HCT116 (cell line): ENCODE data around the gene SLC12A7. TPM values are rescaled to one million over a fixed set of nuclear protein-coding genes. Genes with fewer than 3 reads are reported as not detected.

Experiments
- ATAC-seq: fragments of 200-7000 bp; cut with Tn5 transposase; 2 replicates; pipeline ENCODE4 v1.9.1; 2020; ENCODE audit warnings: mild to moderate bottlenecking, moderate library complexity
- BruUV-seq: library from RNA; stranded (reverse); fragments of 400-500 nt; replicated peaks from 2 replicates; lab custom pipeline; 2021; lab: Mats Ljungman, UMichigan
- CTCF ChIA-PET: fragments of 300-600 bp; sonication (Branson Sonifier 250); formaldehyde crosslinking; loops from one replicate; lab custom pipeline; 2021; ENCODE audit warnings: antibody characterized with exemption; lab: Charles Lee
- POLR2A ChIA-PET: fragments of 300-600, 350-600 bp; sonication (Branson Sonifier 250); formaldehyde crosslinking; loops from one replicate; lab custom pipeline; 2021; ENCODE audit warnings: antibody characterized with exemption; lab: Charles Lee
- RAD21 ChIA-PET, 2 experiments: fragments of 300-600 bp; sonication (Branson Sonifier 250); formaldehyde crosslinking; loops; one replicate each; lab custom pipeline; 2023; ENCODE audit warnings: low total read pairs in 2 of 2; ENCODE audit not compliant: uncharacterized antibody in 2 of 2, unreplicated experiment in 2 of 2, low non-redundant PET in 1 of 2; lab: Charles Lee
- DNase-seq: peaks from one replicate; pipeline ENCODE4 v3.0.0-alpha.2; 2010; ENCODE audit warnings: low read depth, low spot score
- H2AFZ ChIP-seq: fragments of 200-600 bp; shearing (Covaris generic), sonication (generic); 2 replicates; pipeline ENCODE4 v1.6.1; 2017; ENCODE audit warnings: low read depth, mixed run types, mixed read lengths, antibody characterized with exemption, low read length; ENCODE audit not compliant: poor library complexity, severe bottlenecking
- H3K27ac ChIP-seq: 2 replicates; pipeline ENCODE4 v1.5.1; 2012; ENCODE audit warnings: low read depth, low read length
- H3K27me3 ChIP-seq: fragments of 200-600 bp; sonication (generic); 2 replicates; pipeline ENCODE4 v1.6.1; 2016; ENCODE audit warnings: mixed run types, low read length, mixed read lengths; ENCODE audit not compliant: insufficient read depth
- H3K36me3 ChIP-seq, 2 experiments: fragments of 200-500 bp in 1 of 2; fragments of 200-600 bp in 1 of 2; sonication (Bioruptor generic) in 1 of 2; sonication (generic) in 1 of 2; 2 replicates each; pipeline versions ENCODE4 v1.5.1 to v1.6.1; 2014 to 2016; ENCODE audit warnings: low read length in 2 of 2, inconsistent platforms in 1 of 2, mixed read lengths in 1 of 2, mixed run types in 1 of 2; ENCODE audit not compliant: insufficient read depth in 2 of 2, control insufficient read depth in 1 of 2
- H3K4me1 ChIP-seq, 2 experiments: fragments of 200-600 bp in 1 of 2; sonication (generic) in 1 of 2; 2 replicates each; pipeline versions ENCODE4 v1.5.1 to v1.6.1; 2012 to 2017; ENCODE audit warnings: low read length in 2 of 2, inconsistent platforms in 1 of 2, mild to moderate bottlenecking in 1 of 2, mixed read lengths in 1 of 2, mixed run types in 1 of 2, moderate library complexity in 1 of 2; ENCODE audit not compliant: insufficient read depth in 2 of 2, control insufficient read depth in 1 of 2
- H3K4me2 ChIP-seq: fragments of 200-600 bp; sonication (generic); 2 replicates; pipeline ENCODE4 v1.6.1; 2017; ENCODE audit warnings: mixed run types, low read length, mixed read lengths
- H3K4me3 ChIP-seq, 2 experiments: fragments of 200-600 bp in 1 of 2; sonication (generic) in 1 of 2; replicated peaks in 1 of 2; 2 replicates each; pipeline ENCODE4 v1.5.1; 2011 to 2016; ENCODE audit warnings: low read length in 2 of 2, control low read depth in 1 of 2, low read depth in 1 of 2, mild to moderate bottlenecking in 1 of 2, mixed read lengths in 1 of 2, mixed run types in 1 of 2
- H3K79me2 ChIP-seq: fragments of 200-600 bp; sonication (generic); 2 replicates; pipeline ENCODE4 v1.6.1; 2017; ENCODE audit warnings: mild to moderate bottlenecking, mixed run types, low read length, moderate library complexity, mixed read lengths; ENCODE audit not compliant: insufficient read depth
- H3K9ac ChIP-seq: fragments of 200-600 bp; sonication (generic); 2 replicates; pipeline ENCODE4 v1.6.1; 2016; ENCODE audit warnings: low read length, mixed read lengths
- H3K9me2 ChIP-seq: fragments of 200-600 bp; sonication (generic), shearing (Covaris generic); 2 replicates; pipeline ENCODE4 v1.6.1; 2017; ENCODE audit warnings: mixed run types, mild to moderate bottlenecking, moderate library complexity; ENCODE audit not compliant: insufficient read depth
- H3K9me3 ChIP-seq, 2 experiments: fragments of 200-500 bp in 1 of 2; fragments of 200-600 bp in 1 of 2; sonication (Bioruptor generic) in 1 of 2; sonication (generic) in 1 of 2; 2 replicates each; pipeline ENCODE4 v1.6.1; 2014 to 2017; ENCODE audit warnings: low read length in 2 of 2, mixed read lengths in 2 of 2, inconsistent platforms in 1 of 2, low read depth in 1 of 2, mild to moderate bottlenecking in 1 of 2, mixed run types in 1 of 2, moderate library complexity in 1 of 2; ENCODE audit not compliant: control insufficient read depth in 1 of 2, insufficient read depth in 1 of 2
- H4K20me1 ChIP-seq: fragments of 200-600 bp; sonication (generic), shearing (Covaris generic); 2 replicates; pipeline ENCODE4 v1.6.1; 2017; ENCODE audit warnings: mixed run types, mild to moderate bottlenecking, moderate library complexity; ENCODE audit not compliant: insufficient read depth
- POLR2AphosphoS5 ChIP-seq: IDR thresholded peaks from 2 replicates; pipeline ENCODE4 v1.6.1; 2011; ENCODE audit warnings: mild to moderate bottlenecking, low read depth, low read length, moderate library complexity
- ZBTB33 ChIP-seq: IDR thresholded peaks from 2 replicates; pipeline ENCODE4 v1.6.1; 2011; ENCODE audit warnings: mild to moderate bottlenecking, low read length, moderate library complexity; ENCODE audit not compliant: insufficient replicate concordance; ENCODE audit errors: extremely low read depth
- ZFX ChIP-seq: fragments of 450-650 bp; IDR thresholded peaks from 2 replicates; pipeline ENCODE4 v1.6.1; 2017
- intact Hi-C: fragments of 100-400 bp; cut with micrococcal nuclease; formaldehyde crosslinking; loops from 2 replicates; pipeline ENCODE4 v1.10.0; 2022
- total RNA-seq: library from RNA; stranded (reverse); gene quantifications from one replicate; pipeline ENCODE4 v1.2.1, GENCODE V29; 2021; ENCODE audit not compliant: unreplicated experiment

SLC12A7 gene
- total RNA-seq, 1 experiment from 2014 or later: 29.6 TPM

GRCh38 chr5:1054799-1055775 is 56.8 kb downstream of the SLC12A7 start:
- Histone ChIP-seq H3K9ac (no peak overlapping the region), H4K20me1 (no peaks in the 10 kb centered on the region), H3K79me2 (no peaks in the 10 kb centered on the region), H3K36me3 (peaks cover 0 to 3% of the 10 kb centered on the region in 2 experiments; a peak in 2 of 4 replicates), H3K4me1 (no peaks in the 10 kb centered on the region), H3K9me3 (no peaks in the 10 kb centered on the region), H3K27ac (no peak overlapping the region), H3K4me3 (no peak overlapping the region), H3K4me2 (no peak overlapping the region), H3K27me3 (no peaks in the 10 kb centered on the region)
- RAD21 ChIA-PET: no interaction called here
- intact Hi-C loops: no loop called here
- CTCF ChIA-PET: no interaction called here
- POLR2A ChIA-PET: no interaction called here
- no peak for TF ChIP-seq ZFX
- TF ChIP-seq, all 23 proteins: peak for 0
- DNase-seq (no peak), ATAC-seq (no peak)
- H3K9me2 ChIP-seq: no peaks in the 10 kb centered on the region
- no TSS peak for BruUV-seq
- H2AFZ ChIP-seq: no peak overlapping the region

GRCh38 chr5:1054018-1054798 is 57.7 kb downstream of the SLC12A7 start:
- H3K9me2 ChIP-seq: no peaks in the 10 kb centered on the region
- H3K4me2 ChIP-seq: no peak overlapping the region
- ChIA-PET CTCF (no interaction called here), POLR2A (no interaction called here)
- H3K27ac ChIP-seq: no peak overlapping the region
- H3K36me3 ChIP-seq: peaks cover 0 to 3% of the 10 kb centered on the region in 2 experiments; a peak in 2 of 4 replicates
- H3K9me3 ChIP-seq: no peaks in the 10 kb centered on the region
- no peak overlapping the region for H3K9ac ChIP-seq
- H3K79me2 ChIP-seq: no peaks in the 10 kb centered on the region
- no peak for TF ChIP-seq ZBTB33
- 0 out of 2 replicates have a peak, but pooled peaks have one; percentile 14 for TF ChIP-seq ZFX
- no peak for TF ChIP-seq POLR2AphosphoS5
- TF ChIP-seq, all 23 proteins: peak for 1
- intact Hi-C loops: no loop called here
- H2AFZ ChIP-seq: no peak overlapping the region
- BruUV-seq: no TSS peak
- ATAC-seq (no peak), DNase-seq (no peak)
- no peaks in the 10 kb centered on the region for H3K27me3 ChIP-seq
- no peak overlapping the region for H3K4me3 ChIP-seq
- RAD21 ChIA-PET: no interaction called here
- no peaks in the 10 kb centered on the region for H3K4me1 ChIP-seq
- no peaks in the 10 kb centered on the region for H4K20me1 ChIP-seq
